H9 (cell line): Measurements from ENCODE around the gene PLEKHJ1. TPM values are rescaled to one million over a fixed set of nuclear protein-coding genes. Genes with fewer than 3 reads are reported as not detected.

Experiments used
- DNase-seq: peaks from one replicate; pipeline ENCODE4 v3.0.0-alpha.2; 2017
- H2AFZ ChIP-seq: one replicate; pipeline ENCODE4 v1.6.1; 2013; ENCODE audit warnings: mild to moderate bottlenecking, low read length, control low read depth, moderate library complexity
- H2AK5ac ChIP-seq: 2 replicates; pipeline ENCODE4 v1.6.1; 2013; ENCODE audit warnings: low read length, control low read depth, mixed read lengths; ENCODE audit not compliant: insufficient read length
- H2BK120ac ChIP-seq: one replicate; pipeline ENCODE4 v1.6.1; 2013; ENCODE audit warnings: low read depth, mild to moderate bottlenecking, low read length, control low read depth, inconsistent platforms; ENCODE audit not compliant: poor library complexity, severe bottlenecking
- H2BK12ac ChIP-seq: 2 replicates; pipeline ENCODE4 v1.6.1; 2013; ENCODE audit warnings: low read length, control low read depth, mixed read lengths, low read depth; ENCODE audit not compliant: insufficient read length
- H2BK15ac ChIP-seq: 2 replicates; pipeline ENCODE4 v1.6.1; 2013; ENCODE audit warnings: low read depth, low read length, control low read depth
- H2BK20ac ChIP-seq: one replicate; pipeline ENCODE4 v1.6.1; 2013; ENCODE audit warnings: low read depth, mild to moderate bottlenecking, low read length, control low read depth, inconsistent platforms; ENCODE audit not compliant: poor library complexity, severe bottlenecking
- H2BK5ac ChIP-seq: 2 replicates; pipeline ENCODE4 v1.6.1; 2013; ENCODE audit warnings: low read length, control low read depth, mixed read lengths; ENCODE audit not compliant: insufficient read length
- H3K14ac ChIP-seq: 2 replicates; pipeline ENCODE4 v1.6.1; 2013; ENCODE audit warnings: low read length, control low read depth; ENCODE audit not compliant: insufficient read depth
- H3K18ac ChIP-seq: 2 replicates; pipeline ENCODE4 v1.6.1; 2013; ENCODE audit warnings: low read depth, mild to moderate bottlenecking, mixed read lengths, low read length, control low read depth; ENCODE audit not compliant: insufficient read length
- H3K23ac ChIP-seq: 2 replicates; pipeline ENCODE4 v1.6.1; 2013; ENCODE audit warnings: low read length, control low read depth, mixed read lengths, low read depth; ENCODE audit not compliant: insufficient read length
- H3K23me2 ChIP-seq: 2 replicates; pipeline ENCODE4 v1.6.1; 2013; ENCODE audit warnings: low read depth, mild to moderate bottlenecking, mixed read lengths, low read length, control low read depth; ENCODE audit not compliant: insufficient read length, poor library complexity, severe bottlenecking
- H3K27ac ChIP-seq: 2 replicates; pipeline ENCODE4 v1.5.1; 2013; ENCODE audit warnings: low read length, control low read depth, mixed read lengths, low read depth; ENCODE audit not compliant: insufficient read length
- H3K27me3 ChIP-seq: 2 replicates; pipeline ENCODE4 v1.6.1; 2013; ENCODE audit warnings: low read length, control low read depth, inconsistent platforms; ENCODE audit not compliant: insufficient read depth
- H3K4ac ChIP-seq: 2 replicates; pipeline ENCODE4 v1.6.1; 2013; ENCODE audit warnings: low read depth, mild to moderate bottlenecking, control low read depth, inconsistent platforms, low read length, moderate library complexity
- H3K4me1 ChIP-seq: 2 replicates; pipeline ENCODE4 v1.6.1; 2013; ENCODE audit warnings: low read length, control low read depth, inconsistent platforms; ENCODE audit not compliant: insufficient read depth
- H3K4me2 ChIP-seq: 2 replicates; pipeline ENCODE4 v1.6.1; 2013; ENCODE audit warnings: low read length, control low read depth, mixed read lengths; ENCODE audit not compliant: insufficient read length, insufficient read depth
- H3K56ac ChIP-seq: 2 replicates; pipeline ENCODE4 v1.6.1; 2013; ENCODE audit warnings: low read depth, mild to moderate bottlenecking, mixed read lengths, low read length, control low read depth; ENCODE audit not compliant: insufficient read length
- H3K79me1 ChIP-seq: 2 replicates; pipeline ENCODE4 v1.6.1; 2013; ENCODE audit warnings: low read depth, mild to moderate bottlenecking, moderate library complexity, low read length, control low read depth, inconsistent platforms; ENCODE audit not compliant: insufficient read depth, poor library complexity, severe bottlenecking
- H3K79me2 ChIP-seq: 2 replicates; pipeline ENCODE4 v1.6.1; 2013; ENCODE audit warnings: low read length, control low read depth, inconsistent platforms; ENCODE audit not compliant: insufficient read depth
- H3K9ac ChIP-seq: 2 replicates; pipeline ENCODE4 v1.6.1; 2013; ENCODE audit warnings: low read length, control low read depth, mixed read lengths; ENCODE audit not compliant: insufficient read length; ENCODE audit errors: extremely low read depth
- H3K9me3 ChIP-seq: one replicate; pipeline ENCODE4 v1.6.1; 2013; ENCODE audit warnings: low read depth, low read length, inconsistent platforms; ENCODE audit not compliant: control insufficient read depth
- H3T11ph ChIP-seq: one replicate; pipeline ENCODE4 v1.6.1; 2013; ENCODE audit warnings: mild to moderate bottlenecking, low read length, control low read depth, inconsistent platforms
- H4K20me1 ChIP-seq: one replicate; pipeline ENCODE4 v1.6.1; 2013; ENCODE audit not compliant: control insufficient read depth, insufficient read length, insufficient read depth
- H4K5ac ChIP-seq: 2 replicates; pipeline ENCODE4 v1.6.1; 2013; ENCODE audit warnings: low read depth, mild to moderate bottlenecking, mixed read lengths, low read length, control low read depth; ENCODE audit not compliant: insufficient read length
- H4K8ac ChIP-seq: replicated peaks from 2 replicates; pipeline ENCODE4 v1.6.1; 2013; ENCODE audit warnings: low read length, control low read depth, mixed read lengths, low read depth; ENCODE audit not compliant: insufficient read length
- H4K91ac ChIP-seq: 2 replicates; pipeline ENCODE4 v1.6.1; 2013; ENCODE audit warnings: low read depth, mild to moderate bottlenecking, moderate library complexity, mixed read lengths, low read length, control low read depth; ENCODE audit not compliant: insufficient read length
- H3K27ac Mint-ChIP-seq, 3 experiments: 2 replicates in 2 of 3; 3 replicates in 1 of 3; pipeline ENCODE4 v1.8.0; 2020 to 2021; ENCODE audit warnings: mixed read lengths in 3 of 3, mild to moderate bottlenecking in 1 of 3, moderate library complexity in 1 of 3
- H3K27me3 Mint-ChIP-seq: 2 replicates; pipeline ENCODE4 v1.8.0; 2021; ENCODE audit warnings: low read depth, mild to moderate bottlenecking, moderate library complexity, mixed read lengths
- H3K36me3 Mint-ChIP-seq, 3 experiments: 2 replicates in 2 of 3; 3 replicates in 1 of 3; pipeline ENCODE4 v1.8.0; 2020 to 2021; ENCODE audit warnings: low read depth in 3 of 3, mixed read lengths in 3 of 3; ENCODE audit not compliant: insufficient read depth in 1 of 3
- H3K4me1 Mint-ChIP-seq, 2 experiments: 2 replicates each; pipeline ENCODE4 v1.8.0; 2020; ENCODE audit warnings: mixed read lengths in 2 of 2
- H3K4me3 Mint-ChIP-seq, 2 experiments: 2 replicates in 1 of 2; 3 replicates in 1 of 2; pipeline ENCODE4 v1.8.0; 2020 to 2021; ENCODE audit warnings: mild to moderate bottlenecking in 2 of 2, mixed read lengths in 2 of 2, moderate library complexity in 1 of 2
- H3K9me3 Mint-ChIP-seq, 2 experiments: 2 replicates in 1 of 2; 3 replicates in 1 of 2; pipeline ENCODE4 v1.8.0; 2020; ENCODE audit warnings: mild to moderate bottlenecking in 2 of 2, mixed read lengths in 2 of 2, moderate library complexity in 1 of 2
- CTCF ChIP-seq: fragments of 200-600 bp; sonication (generic); conservative IDR thresholded peaks from 3 replicates; pipeline ENCODE4 v1.8.0; 2021; ENCODE audit warnings: antibody characterized with exemption, mild to moderate bottlenecking
- WGBS: extraction: QIAGEN DNeasy Blood & Tissue Kit; methylation state at CpG from one replicate; pipeline ENCODE4 v1.1.7; 2013; ENCODE audit warnings: missing lambda C conversion rate, low lambda C conversion rate, mixed read lengths; ENCODE audit not compliant: insufficient read length; ENCODE audit errors: extremely low coverage; 5-methylcytosine and 5-hydroxymethylcytosine counted together
- total RNA-seq: library from RNA; stranded (reverse); gene quantifications from 2 replicates; pipeline ENCODE4 v1.2.1, GENCODE V29; 2021

PLEKHJ1 gene
- total RNA-seq, 1 experiment from 2014 or later: 139 TPM

- Mint-ChIP-seq H3K27me3 (no peaks in the 10 kb centered on the region; the same call in 1 of the 2 replicates), H3K36me3 (peaks cover 32 to 71% (median 67%) of the 10 kb centered on the region in 3 experiments; a peak in 6 of 7 replicates), H3K27ac (no peak overlapping the region), H3K9me3 (no peaks in the 10 kb centered on the region), H3K4me1 (no peaks in the 10 kb centered on the region), H3K4me3 (no peak overlapping the region)
- TF ChIP-seq CTCF: no peak
- no peak overlapping the region for H2AFZ ChIP-seq
- no peak overlapping the region for H2AK5ac ChIP-seq
- H3K14ac ChIP-seq: no peak overlapping the region
- no peak overlapping the region for H3K27ac ChIP-seq
- no CpG with 5 or more reads among the region's 17 CpGs for WGBS
- no peak overlapping the region for H3K4me2 ChIP-seq
- H3K23me2 ChIP-seq: no peaks in the 10 kb centered on the region
- H2BK120ac ChIP-seq: no peak overlapping the region
- H4K5ac ChIP-seq: no peak overlapping the region
- no peak overlapping the region for H2BK12ac ChIP-seq
- H3K23ac ChIP-seq: no peak overlapping the region
- H3K4me1 ChIP-seq: no peaks in the 10 kb centered on the region
- H3K56ac ChIP-seq: no peak overlapping the region
- H4K91ac ChIP-seq: no peak overlapping the region
- H3K9ac ChIP-seq: no peak overlapping the region
- no peaks in the 10 kb centered on the region for H3K9me3 ChIP-seq
- no peaks in the 10 kb centered on the region for H4K20me1 ChIP-seq
- no peak overlapping the region for H2BK5ac ChIP-seq
- H3K79me1 ChIP-seq: no peaks in the 10 kb centered on the region
- no peak overlapping the region for H3T11ph ChIP-seq
- no peak for DNase-seq
- no peak overlapping the region for H2BK20ac ChIP-seq
- no peak overlapping the region for H4K8ac ChIP-seq
- no peak overlapping the region for H2BK15ac ChIP-seq
- H3K4ac ChIP-seq: no peak overlapping the region
- no peak overlapping the region for H3K18ac ChIP-seq
- H3K79me2 ChIP-seq: no peaks in the 10 kb centered on the region
- no peaks in the 10 kb centered on the region for H3K27me3 ChIP-seq
Observed at GRCh38 chr19:2214251-2214650, 21.9 kb downstream of the PLEKHJ1 start.
